ENCODE results near the gene AKR1E2. TPM values are rescaled to one million over a fixed set of nuclear protein-coding genes. Genes with fewer than 3 reads are reported as not detected.

Gene AKR1E2
- total and polyA plus RNA-seq, 2 donors (not counting 3 experiments of a cell fraction or from before 2014, with no cell fraction given) = 4.0 to 8.2 TPM

- ChIA-PET CTCF (interaction anchor here (1.1 to 3.7 kb wide), 2 partner anchors 12 to 22 kb away, joined by 3 to 19 read pairs; no protein-coding TSS in a partner anchor), POLR2A (no interaction called here)
- Histone ChIP-seq H3K9me3 (replicated peaks; ENCODE audit: control insufficient read depth, insufficient read depth, low read length) (no peaks in the 10 kb centered on the region), H3K27me3 (ENCODE audit: control insufficient read depth in 2 of 2, insufficient read depth in 2 of 2, low read length in 2 of 2) (no peaks in the 10 kb centered on the region), H3K79me2 (ENCODE audit: control insufficient read depth, insufficient read depth, low read length) (no peaks in the 10 kb centered on the region), H3K27ac (ENCODE audit: insufficient read depth, low read depth, low read length) (no peak overlapping the region), H2AFZ (ENCODE audit: low read depth, low read length) (no peak overlapping the region), H3K36me3 (ENCODE audit: control insufficient read depth in 2 of 2, extremely low read depth in 1 of 2, insufficient read depth in 2 of 2, low read length in 2 of 2) (peaks cover 0 to 12% of the 10 kb centered on the region in 2 experiments), H3K9me1 (replicated peaks; ENCODE audit: control insufficient read depth, extremely low read depth, insufficient read depth, low read length) (no peaks in the 10 kb centered on the region), H3K4me1 (ENCODE audit: control insufficient read depth, extremely low read depth, insufficient read depth, low read length) (no peaks in the 10 kb centered on the region), H3K4me3 (replicated peaks in 1 of 3; ENCODE audit: insufficient read depth in 1 of 3, low read depth in 1 of 3, low read length in 3 of 3) (no peak overlapping the region), H4K20me1 (replicated peaks; ENCODE audit: control insufficient read depth, extremely low read depth, insufficient read depth, low read length) (no peaks in the 10 kb centered on the region), H3K4me2 (ENCODE audit: insufficient read depth, low read length) (no peak overlapping the region), H3K9ac (replicated peaks; ENCODE audit: extremely low read depth, insufficient read depth, low read length) (no peak overlapping the region)
- FAIRE-seq (no peak), DNase-seq (ENCODE audit: low read depth, low spot score) (no peak)
- TF ChIP-seq GATA2 (IDR thresholded peaks at IDR 0.05; ENCODE audit: insufficient read depth, insufficient read length, low read depth, low read length) (no peak), JUN (IDR thresholded peaks at IDR 0.05; ENCODE audit: borderline replicate concordance, insufficient read depth, insufficient read length, low read depth) (no peak), CTCF (IDR thresholded peaks at IDR 0.05; ENCODE audit: extremely low read depth in 1 of 2, insufficient read depth in 1 of 2, low read depth in 1 of 2, low read length in 2 of 2) (no peak), MAX (IDR thresholded peaks at IDR 0.05; ENCODE audit: insufficient read depth, insufficient read length) (no peak), MYC (IDR thresholded peaks at IDR 0.05; ENCODE audit: low read depth, low read length) (no peak), EZH2 (IDR thresholded peaks at IDR 0.05; ENCODE audit: borderline replicate concordance, low read depth, low read length, severe bottlenecking) (no peak), POLR2A (IDR thresholded peaks at IDR 0.05; ENCODE audit: low read depth, low read length) (no peak), POLR2AphosphoS5 (IDR thresholded peaks at IDR 0.05; ENCODE audit: insufficient read depth, low read depth, low read length) (no peak), FOS (IDR thresholded peaks at IDR 0.05; ENCODE audit: borderline replicate concordance, insufficient read depth, low read length) (no peak)
- intact Hi-C loops (cut with micrococcal nuclease) = no loop called here
- dilution Hi-C loops (cut with MboI; ENCODE audit: extremely low pct_ligation_motif_present, low sequenced_read_pairs) = no loop called here
- BruUV-seq (replicated peaks) = no TSS peak
Measured at GRCh38 chr10:4837551-4837950, 11.5 kb downstream of the AKR1E2 start.
